Dermis blood vessel endothelial cell (primary cell): ENCODE measurements around the gene LRRC51. TPM values are rescaled to one million over a fixed set of nuclear protein-coding genes. Genes with fewer than 3 reads are reported as not detected.
"Not testable (repeated sequence)": the region's sequence is repeated elsewhere in the genome, so short reads cannot be mapped to it uniquely, and the experiment has no call there.

ENCODE experiments used
- DNase-seq: peaks from one replicate; pipeline ENCODE4 v3.0.0; 2010
- total RNA-seq: library from RNA; depleted of rRNA; stranded (reverse); fragments of >200 nt; gene quantifications from 2 replicates; pipeline ENCODE4 v1.2.3, GENCODE V29; 2014

The LRRC51 gene
- total RNA-seq, 1 donor from 2014 or later, result 7.8 TPM

DNA sequence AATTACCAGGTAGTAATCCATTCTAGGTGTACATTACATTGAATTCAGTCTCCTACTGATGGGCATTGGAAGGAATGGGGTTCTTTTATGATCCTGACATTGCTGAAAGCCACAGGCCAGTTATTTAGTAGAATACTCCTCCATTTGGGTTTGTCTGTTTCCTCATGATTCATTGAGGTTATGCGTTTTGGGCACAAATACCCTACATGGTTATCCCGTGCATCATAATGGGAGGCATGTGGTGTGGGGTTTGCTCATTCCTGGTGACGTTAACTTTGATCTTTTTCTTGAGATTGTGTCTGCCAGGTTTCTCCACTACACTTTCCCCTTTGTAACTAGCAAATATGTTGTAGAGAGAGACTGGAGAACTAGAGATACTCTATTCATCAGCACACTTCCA is 60.4 kb downstream of the LRRC51 start:
- no peak for DNase-seq

GRCh38 chr11:72142086-72142485 is 61.4 kb downstream of the LRRC51 start:
- DNase-seq, result not testable (repeated sequence)

GRCh38 chr11:72142543-72142942 is 61.9 kb downstream of the LRRC51 start:
- DNase-seq, result not testable (repeated sequence)

GRCh38 chr11:72144807-72145565 is 64.3 kb downstream of the LRRC51 start:
- DNase-seq, result no peak

Other genes with a start within 250 kb of the LRRC51 start
- not detected in 2 replicates for gene DEFB108B, start 247.7 kb upstream of the LRRC51 start, total RNA-seq
- gene DEFB131B, start 202.4 kb upstream of the LRRC51 start, total RNA-seq, result not detected in 2 replicates
- gene XNDC1N, start 152.3 kb upstream of the LRRC51 start, total RNA-seq, result 6.1 and 6.3 TPM in 2 replicates
- 26.9 and 36.4 TPM in 2 replicates for gene RNF121, start 151.8 kb upstream of the LRRC51 start, total RNA-seq
- gene IL18BP, start 81.9 kb upstream of the LRRC51 start, total RNA-seq, result 2.2 and 4.6 TPM in 2 replicates
- 151 and 225 TPM in 2 replicates for gene NUMA1, start 308 bp upstream of the LRRC51 start, total RNA-seq
- gene LAMTOR1, start 22.4 kb downstream of the LRRC51 start, total RNA-seq, result 100 and 111 TPM in 2 replicates
- not detected in 2 replicates for gene TOMT, start 25.1 kb downstream of the LRRC51 start, total RNA-seq
- gene ANAPC15, start 31.8 kb downstream of the LRRC51 start, total RNA-seq, result 24.7 and 26.8 TPM in 2 replicates
- gene FOLR3, start 54.9 kb downstream of the LRRC51 start, total RNA-seq, result not detected in 2 replicates
- gene FOLR1, start 111.3 kb downstream of the LRRC51 start, total RNA-seq, result 0.14 and 0.68 TPM in 2 replicates
- not detected in 2 replicates for gene FOLR2, start 135.9 kb downstream of the LRRC51 start, total RNA-seq
- 49.9 and 65.3 TPM in 2 replicates for gene INPPL1, start 143.9 kb downstream of the LRRC51 start, total RNA-seq
- not detected in 2 replicates for gene PHOX2A, start 163.3 kb downstream of the LRRC51 start, total RNA-seq